GM18870 (cell line): ENCODE data around the gene PEX13.
A peak's percentile ranks its signal among the peaks of the same experiment; 100 is the strongest.
"Not testable (repeated sequence)": the region's sequence is repeated elsewhere in the genome, so short reads cannot be mapped to it uniquely, and the experiment has no call there.

Experiments
- ATAC-seq: cut with Tn5 transposase; IDR thresholded peaks from one replicate; pipeline ENCODE4 v1.9.1; 2021; ENCODE audit warnings: moderate library complexity; ENCODE audit not compliant: unreplicated experiment

PEX13 gene, protein sequence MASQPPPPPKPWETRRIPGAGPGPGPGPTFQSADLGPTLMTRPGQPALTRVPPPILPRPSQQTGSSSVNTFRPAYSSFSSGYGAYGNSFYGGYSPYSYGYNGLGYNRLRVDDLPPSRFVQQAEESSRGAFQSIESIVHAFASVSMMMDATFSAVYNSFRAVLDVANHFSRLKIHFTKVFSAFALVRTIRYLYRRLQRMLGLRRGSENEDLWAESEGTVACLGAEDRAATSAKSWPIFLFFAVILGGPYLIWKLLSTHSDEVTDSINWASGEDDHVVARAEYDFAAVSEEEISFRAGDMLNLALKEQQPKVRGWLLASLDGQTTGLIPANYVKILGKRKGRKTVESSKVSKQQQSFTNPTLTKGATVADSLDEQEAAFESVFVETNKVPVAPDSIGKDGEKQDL

DNA sequence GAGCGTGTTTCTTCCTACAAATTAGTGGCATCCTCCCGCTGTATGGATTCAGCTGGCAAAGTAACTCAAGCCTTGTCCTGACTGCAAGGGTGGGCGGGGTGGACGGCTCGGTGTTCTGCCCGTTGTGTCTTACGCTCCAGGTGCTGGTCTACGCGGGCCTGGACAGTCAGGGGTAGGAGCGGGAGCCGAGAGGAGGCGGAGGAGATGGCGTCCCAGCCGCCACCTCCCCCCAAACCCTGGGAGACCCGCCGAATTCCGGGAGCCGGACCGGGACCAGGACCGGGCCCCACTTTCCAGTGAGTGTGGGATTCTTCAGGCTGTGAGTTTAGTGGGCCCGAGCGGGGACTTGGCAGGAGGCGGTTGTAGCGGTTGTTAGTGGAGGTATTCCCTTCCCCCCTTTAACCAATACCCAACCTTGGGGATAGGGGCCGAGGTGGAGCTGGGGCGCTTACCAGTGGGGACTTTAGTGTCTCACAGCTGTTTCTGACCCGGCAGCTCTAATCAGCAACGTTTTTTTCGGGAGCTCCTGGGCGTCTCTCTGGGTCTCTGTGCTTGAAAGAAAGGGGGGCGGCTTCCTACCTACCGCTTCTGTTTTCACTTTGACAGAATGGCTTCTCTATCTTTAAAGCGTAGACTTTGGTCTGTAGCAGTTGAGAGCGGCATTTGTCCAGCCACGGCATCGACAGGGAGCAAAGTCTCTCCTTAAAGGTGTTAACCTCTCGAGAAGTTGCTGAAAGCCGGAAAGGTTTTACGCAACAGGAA lies at the start of gene PEX13, which contains the start of gene PUS10:
PEX13 (plus strand) TSS at position 165 of the 762 bp plus-strand sequence; CDS start at position 205, 40 bp downstream.
PUS10 (minus strand) TSS at position 700 of the 762 bp plus-strand sequence. CDS start 6,365 bp downstream, outside the sequence.
- peak; percentile 51 for ATAC-seq

DNA sequence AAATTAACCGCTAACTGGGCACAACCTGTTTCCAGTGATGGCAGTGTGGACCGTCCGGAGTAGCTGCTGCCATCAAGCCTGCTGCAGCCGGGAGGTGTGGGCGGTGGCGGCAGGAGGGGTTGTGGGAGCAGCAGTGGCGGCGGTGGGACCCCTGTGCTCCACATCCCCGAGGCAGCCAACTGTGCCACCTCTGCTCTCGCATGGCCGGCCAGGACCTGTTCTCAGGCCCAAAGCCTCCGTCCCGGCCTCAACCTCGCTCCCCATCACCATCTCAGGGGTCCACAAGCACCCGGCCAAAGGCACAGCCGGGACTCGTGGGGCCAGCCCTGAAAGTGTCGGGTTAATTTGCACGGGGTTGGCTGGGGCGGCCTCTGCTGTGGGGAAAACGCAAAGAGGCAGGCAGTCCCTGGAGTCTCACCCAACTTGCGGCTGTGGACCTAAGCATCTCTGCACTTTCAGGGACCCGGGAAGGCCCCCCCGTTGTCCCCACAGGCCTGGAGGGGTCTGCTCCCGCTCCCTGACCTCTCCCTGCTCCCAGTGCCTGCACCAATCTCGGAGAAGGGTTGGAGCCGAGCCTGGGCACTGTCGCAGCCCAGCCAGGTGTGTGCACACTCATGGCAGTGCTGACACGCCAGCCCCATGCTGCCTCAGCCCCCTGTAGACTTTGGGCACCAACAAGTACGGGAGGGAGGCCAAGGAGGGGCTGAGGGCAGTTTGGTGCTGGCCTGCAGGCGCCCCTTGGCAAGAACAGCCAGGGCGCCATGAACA lies 44.4 kb upstream of the PEX13 start:
- no peak for ATAC-seq

DNA sequence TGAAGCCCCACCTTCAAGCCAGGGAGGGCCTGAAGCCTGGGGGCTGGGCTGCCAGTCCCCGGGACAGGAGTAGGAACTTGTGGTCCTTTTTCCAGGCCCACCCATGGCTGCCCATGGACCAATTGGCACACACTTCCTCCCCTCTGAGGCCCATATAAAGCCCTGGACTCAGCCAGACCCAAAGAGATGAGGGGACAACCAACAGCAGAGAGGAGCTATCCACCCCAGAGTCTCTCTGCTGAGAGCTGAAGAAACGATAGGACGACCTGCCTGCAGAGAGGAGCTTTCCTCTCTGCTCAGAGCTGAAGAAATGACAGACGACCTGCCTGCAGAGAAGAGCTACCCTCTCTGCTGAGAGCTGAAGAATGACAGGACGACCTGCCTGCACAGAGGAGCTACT lies 43.8 kb upstream of the PEX13 start:
- ATAC-seq: no peak

DNA sequence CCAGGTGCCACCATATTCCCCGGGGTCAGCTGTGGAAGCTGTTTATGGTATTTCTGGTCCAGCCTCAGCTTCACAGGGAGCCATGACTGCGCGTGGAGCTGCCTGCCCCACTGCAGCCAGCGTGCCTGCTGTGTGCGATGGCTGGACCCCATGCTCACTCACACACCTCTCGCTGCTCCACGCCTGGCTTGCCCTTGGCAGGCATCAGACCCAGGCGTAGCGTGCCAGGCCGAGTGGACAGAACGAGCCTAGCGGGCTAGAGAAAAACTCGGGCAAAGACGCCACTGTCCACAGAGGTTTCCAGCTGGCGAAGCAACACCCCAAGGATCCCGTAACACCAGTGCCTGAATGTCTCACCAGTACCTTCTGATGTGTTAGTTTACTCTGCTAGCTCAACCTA lies 42.9 kb upstream of the PEX13 start:
- no peak for ATAC-seq

DNA sequence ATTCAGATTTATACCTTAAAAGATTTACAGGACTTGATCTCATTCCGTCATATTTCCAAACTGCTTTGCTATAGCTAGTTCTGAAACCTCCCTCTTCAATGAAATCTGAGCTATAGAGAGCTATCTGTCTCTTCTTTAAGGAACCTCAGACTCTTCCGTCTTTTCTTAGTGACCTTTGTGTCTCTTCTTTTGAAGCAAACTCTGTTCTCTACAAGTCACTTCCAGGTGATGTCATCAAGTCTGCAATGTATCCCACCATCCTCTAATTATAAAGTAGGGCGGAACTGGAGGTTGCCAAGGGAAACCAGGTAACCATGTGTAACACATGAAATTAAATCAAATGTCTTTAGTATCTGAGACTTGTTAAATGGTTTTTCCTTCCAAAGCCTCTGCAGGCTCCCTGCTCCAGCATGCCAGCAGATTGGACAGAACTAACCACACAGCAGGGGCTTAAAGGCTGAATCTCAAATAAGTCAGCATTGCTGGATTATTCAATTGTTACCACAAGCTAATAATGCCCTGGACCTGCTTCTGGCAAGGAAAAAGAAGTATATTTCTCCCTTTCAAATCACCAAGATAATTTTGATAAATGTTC lies 41.2 kb upstream of the PEX13 start:
- ATAC-seq: no peak

DNA sequence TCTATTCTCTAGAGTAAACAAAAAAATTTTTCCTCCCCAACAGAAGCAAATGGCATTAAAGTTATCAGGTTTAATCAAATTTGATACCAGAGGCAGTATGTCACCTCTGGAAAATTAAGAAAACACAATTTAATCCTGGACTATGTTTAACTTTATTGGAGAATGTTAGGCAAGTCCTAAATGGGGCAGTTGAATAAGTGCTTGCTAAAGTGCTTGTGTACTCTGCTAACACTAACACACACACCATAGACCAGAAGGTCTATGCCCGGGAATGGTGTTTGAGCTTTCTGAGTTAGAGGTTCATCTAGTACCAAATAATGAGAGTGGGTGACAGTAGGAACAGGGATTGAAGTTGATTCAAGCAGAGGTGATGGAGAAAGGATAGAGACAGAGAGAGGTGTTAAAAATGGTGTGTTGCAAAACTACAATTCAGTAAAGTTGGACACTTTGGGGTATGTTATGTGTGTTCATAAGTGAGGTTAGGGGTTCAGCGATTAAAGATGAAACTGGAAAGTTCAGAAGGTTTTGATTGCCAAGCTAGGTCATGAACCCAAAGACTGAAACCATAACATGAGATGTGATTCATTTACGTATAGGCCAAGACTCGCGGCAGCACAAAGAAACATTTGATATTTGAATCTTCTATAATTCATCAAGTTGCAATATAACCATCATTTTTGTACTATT lies 40.5 kb upstream of the PEX13 start:
- ATAC-seq: peak; percentile 59

DNA sequence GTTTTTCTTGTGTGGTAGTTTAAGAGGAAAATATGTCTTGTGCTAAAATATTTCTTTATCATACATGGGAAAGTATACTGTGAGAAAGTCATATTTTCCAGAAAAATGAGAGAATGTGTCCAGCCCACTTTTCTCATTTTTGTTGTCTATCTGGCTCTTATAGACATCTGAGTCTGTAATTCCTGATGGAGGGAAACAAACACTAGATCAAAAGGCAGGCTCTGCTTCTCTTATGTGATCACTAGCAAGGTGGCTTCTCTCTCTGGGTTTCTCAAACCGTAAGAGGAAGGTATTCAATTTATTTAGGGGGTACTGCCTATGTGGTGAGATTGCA lies 40.0 kb upstream of the PEX13 start:
- ATAC-seq: no peak

DNA sequence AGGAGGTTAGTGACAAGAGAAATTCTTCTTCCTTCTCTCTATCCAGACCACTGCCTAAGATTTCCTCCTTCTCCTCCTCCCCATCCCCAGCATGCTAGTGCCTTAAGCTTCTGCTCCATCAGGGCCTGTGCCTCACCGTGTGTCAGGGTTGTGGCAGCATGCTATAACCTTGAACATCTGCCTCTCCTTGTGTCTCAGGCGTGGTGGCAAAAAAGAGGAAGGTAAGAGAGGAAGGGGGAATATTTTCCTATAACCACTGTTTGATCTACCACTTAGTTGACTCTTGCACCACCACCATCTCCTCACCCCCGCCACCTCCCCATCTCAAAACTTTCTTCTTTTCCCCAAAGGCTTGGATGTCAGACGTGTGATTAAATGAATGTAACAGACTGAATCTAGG lies 38.3 kb upstream of the PEX13 start:
- no peak for ATAC-seq

DNA sequence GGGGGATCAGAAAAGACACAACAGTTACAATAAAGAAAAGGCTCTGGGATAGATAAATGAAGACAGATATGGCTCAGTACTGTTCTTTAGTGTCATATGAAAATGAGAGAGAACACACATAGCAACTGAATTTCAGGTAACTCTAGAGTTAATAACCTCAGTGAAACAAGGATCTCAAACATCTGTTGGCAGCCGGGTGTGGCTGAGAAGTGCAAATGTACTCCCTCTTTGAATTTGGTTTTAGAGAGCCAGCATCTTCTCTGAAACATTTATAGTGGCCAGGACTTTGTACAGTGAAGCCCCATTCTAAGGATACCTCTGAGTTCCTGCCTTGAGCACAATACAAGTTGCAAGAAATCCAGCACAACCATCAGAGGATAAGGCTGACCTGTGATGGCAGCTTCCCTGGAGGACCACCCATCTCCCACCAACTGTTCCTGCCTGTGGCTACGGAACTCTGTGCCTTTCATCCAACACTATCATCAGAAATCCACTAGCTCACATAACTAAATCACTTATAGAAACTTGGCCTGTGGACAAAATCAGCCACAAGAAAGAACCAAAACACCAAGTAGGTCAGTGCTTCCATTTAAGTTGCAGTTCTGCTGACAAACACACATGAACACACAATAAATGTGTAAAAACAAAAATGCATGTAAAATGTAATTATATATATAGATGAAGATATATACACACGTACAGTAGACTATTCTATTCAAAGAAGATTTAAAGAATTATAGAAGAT lies 37.3 kb upstream of the PEX13 start:
- no peak for ATAC-seq

DNA sequence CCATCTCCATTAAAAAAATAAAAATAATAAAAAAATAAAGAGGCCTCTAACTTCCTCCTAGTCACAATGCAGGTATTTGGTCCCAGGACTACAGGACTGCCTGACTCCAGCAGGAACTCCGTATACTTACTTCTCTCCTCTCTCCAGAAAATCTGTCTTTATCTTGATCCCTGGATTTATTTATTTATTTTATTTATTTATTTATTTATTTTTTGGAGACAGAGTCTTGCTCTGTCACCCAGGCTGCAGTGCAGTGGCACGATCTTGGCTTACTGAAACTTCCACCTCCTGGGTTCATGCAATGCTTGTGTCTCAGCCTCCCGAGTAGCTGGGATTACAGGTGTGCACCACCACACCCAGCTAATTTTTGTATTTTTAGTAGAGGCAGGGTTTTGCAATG lies 35.5 kb upstream of the PEX13 start:
- ATAC-seq: not testable (repeated sequence)

DNA sequence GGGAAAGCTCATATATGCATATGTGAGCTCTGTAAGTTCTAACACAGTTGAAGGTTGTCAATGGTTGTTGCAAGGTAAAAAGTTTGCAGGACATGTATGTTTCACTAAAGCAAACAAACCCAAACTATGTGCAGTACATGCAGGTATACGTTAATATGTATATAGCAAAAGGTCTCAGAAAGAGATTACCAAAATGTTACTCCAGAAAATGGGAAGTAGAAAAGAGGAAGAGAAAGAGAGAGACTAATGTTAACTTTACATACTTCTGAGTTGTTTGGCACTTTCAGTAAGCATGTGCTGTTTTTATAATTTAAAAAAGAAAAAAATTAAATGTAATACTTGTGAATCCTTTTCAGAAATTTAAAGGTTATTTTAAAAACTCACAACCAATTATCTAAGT lies 32.8 kb upstream of the PEX13 start:
- no peak for ATAC-seq

DNA sequence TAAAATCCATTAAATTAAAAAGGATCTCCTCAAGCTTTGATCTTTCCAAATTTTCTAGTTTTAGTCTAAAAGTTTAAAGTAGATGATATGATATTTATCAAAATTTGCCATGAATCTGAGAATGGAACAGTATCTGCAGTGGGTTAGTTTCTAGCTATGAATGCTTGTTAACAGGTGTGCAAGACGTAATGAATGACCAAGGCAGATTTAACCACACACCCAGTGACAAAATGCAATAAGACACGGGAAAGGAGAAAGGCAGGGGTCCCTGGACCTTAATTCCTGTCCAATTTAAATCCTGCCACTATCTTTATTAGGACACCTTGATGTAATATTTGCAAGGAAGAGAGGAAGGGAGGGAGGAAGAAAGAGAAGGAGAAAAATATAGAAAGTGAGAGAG lies 30.5 kb upstream of the PEX13 start:
- no peak for ATAC-seq

DNA sequence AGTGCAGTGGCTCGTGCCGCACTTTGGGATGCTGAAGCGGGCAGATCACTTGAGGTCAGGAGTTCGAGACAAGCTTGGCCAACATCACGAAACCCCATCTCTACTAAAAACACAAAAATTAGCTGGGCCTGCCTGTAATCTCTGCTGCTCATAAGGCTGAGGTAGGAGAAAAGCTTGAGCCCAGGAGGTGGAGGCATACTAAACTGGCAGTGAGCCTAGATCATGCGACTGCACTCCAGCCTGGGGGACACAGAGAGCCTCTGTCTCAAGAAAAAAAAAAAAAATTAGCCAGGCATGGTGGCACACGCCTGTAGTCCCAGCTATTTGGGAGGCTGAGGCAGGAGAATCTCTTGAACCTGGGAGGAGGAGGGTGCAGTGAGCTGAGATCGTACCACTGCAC lies 29.9 kb upstream of the PEX13 start:
- not testable (repeated sequence) for ATAC-seq

DNA sequence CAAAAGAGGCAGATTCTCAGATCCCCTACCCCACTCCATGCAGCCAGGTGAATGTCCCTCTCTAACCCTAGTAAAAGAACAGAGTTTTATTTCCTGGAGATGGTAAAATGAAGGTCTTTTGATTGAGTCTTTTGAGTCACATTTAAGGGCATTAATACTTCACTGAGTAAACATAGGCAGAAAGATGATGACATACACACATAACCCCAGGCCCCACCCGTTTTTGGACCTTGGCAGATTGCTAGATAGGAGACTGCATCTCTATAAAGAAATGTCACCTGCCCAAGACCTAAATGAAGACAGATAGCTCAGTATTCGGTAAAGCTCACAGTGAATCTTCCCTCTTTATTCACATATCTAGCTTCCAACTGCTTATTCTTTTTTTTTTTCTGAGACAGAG lies 28.3 kb upstream of the PEX13 start:
- ATAC-seq: no peak

DNA sequence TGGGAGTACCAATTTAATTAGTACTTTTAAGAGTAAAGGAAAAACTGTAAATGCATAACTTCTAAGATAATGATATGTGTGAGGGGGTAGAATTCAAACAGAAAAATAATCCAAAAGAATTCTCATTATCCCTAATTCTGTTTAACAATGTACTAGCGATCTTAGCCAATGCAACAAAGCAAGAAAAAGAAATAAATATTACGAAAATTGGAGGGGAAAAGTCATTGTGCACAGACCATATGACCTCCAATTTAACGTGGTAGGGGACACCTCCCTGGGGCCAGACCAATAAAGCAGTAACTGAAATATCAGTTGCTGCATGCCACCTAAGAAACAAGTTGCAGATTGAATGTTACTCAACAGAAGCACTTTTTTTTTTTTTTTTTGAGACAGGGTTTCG lies 25.9 kb upstream of the PEX13 start:
- no peak for ATAC-seq

DNA sequence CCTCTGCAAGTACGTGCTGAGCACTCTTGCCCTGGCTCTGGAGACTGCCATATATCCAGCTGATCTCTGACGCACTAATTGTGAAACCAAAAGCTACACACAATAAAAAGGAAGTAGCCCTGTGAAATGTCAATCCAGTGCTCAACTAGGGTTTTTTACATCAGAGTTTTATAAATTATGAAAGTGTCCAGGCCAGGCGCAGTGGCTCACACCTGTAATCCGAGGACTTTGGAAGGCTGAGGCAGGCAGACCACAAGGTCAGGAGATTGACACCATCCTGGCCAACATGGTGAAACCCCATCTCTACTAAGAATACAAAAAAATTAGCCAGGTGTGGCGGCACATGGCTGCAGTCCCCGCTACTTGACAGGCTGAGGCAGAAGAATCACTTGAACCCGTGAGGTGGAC lies 24.5 kb upstream of the PEX13 start:
- ATAC-seq: peak; percentile 97

DNA sequence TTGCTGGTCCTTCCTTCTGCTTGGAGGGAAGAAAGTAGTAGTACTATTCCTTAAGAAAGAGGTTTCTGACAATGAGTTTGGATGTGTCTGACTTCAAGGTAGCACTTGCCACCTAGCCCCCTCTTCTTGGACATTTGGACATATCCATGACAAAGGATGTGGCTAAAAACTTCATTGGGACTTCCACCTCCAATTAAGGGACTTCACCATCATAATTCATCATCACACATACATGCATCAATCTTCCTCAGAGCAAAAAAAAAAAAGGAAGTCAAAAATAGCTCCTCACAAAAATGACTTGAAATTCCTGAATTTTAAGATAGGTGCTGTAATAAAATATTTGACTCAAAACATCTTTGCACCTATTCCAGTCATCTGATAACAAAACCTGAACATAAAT lies 23.4 kb upstream of the PEX13 start:
- no peak for ATAC-seq

DNA sequence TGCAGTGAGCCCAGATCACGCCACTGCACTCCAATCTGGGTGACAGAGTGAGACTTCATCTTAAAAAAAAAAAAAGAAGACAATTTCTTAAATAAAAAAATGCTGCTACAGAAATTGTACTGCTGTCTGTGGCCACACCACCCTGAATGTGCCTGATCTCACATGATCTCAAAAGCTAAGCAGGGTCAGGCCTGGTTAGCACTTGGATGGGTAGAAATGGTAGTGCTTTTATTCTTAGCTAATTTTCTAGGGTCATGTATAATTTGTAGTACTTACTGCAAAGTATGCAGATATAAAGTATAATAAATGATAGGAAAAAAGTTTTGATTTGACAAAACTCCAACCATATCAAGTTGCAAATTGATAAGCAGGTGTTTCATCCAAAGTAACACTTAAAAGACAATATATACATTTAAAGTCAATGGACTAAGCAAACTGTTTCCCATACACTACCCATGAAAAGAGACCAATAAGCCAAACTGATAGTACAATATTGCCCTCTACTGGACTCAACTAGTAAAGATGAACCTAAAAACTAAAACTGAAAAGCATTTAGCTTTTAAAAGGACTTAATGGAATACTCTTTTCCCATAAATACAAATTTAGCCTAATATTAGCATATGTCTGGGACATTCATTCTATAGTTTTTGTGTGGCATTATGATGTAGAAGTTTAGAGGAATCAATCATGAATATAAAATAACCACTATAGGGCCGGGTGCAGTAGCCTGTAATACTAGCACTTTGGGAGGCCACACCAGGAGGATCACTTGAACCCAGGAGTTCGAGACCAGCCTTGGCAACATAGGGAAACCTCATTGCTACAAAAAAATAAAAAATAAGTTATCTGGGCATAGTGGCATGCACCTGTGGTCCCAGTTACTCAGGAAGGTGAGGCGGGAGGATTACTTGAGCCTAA lies 18.6 kb upstream of the PEX13 start:
- ATAC-seq: no peak

DNA sequence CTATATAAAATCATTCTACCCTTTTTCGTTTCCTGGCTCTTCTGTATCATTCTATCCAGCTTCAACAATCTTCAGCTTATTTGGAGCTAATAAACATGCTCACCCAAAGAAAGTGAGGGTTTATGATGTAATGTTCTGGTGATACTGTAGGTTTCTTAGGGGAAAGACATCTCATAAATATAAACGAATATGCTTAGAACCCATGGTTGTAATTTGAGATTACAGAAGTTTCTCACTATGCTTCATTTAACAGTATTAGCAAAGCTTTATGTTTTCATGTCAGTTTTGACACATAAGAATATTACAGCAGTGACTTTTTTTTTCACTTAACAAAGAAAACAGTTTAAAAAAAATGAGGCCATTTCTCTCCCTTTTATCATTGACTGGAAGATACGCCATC lies 11.8 kb upstream of the PEX13 start:
- ATAC-seq: no peak
